Endodermal cell (in vitro differentiated cells): Measurements from ENCODE around the gene GPC6. TPM values are rescaled to one million over a fixed set of nuclear protein-coding genes. Genes with fewer than 3 reads are reported as not detected.

Experiments
- DNase-seq: peaks from one replicate; pipeline ENCODE4 v3.0.0-alpha.2; 2017
- H3K27ac ChIP-seq: 2 replicates; pipeline ENCODE4 v1.5.1; 2013; ENCODE audit warnings: mild to moderate bottlenecking, low read depth, low read length, moderate library complexity
- H3K27me3 ChIP-seq: 2 replicates; pipeline ENCODE4 v1.6.1; 2013; ENCODE audit warnings: mild to moderate bottlenecking, low read length, moderate library complexity; ENCODE audit not compliant: insufficient read depth, control insufficient read depth, poor library complexity, severe bottlenecking
- H3K36me3 ChIP-seq: 2 replicates; pipeline ENCODE4 v1.7.0; 2013; ENCODE audit warnings: mild to moderate bottlenecking, low read length, moderate library complexity; ENCODE audit not compliant: control insufficient read depth, insufficient read depth
- H3K4me1 ChIP-seq: one replicate; pipeline ENCODE4 v1.7.0; 2013; ENCODE audit warnings: low read length; ENCODE audit not compliant: control insufficient read depth, insufficient read depth
- H3K4me3 ChIP-seq: 2 replicates; pipeline ENCODE4 v1.5.1; 2013; ENCODE audit warnings: mild to moderate bottlenecking, low read length, moderate library complexity
- H3K9ac ChIP-seq: 2 replicates; pipeline ENCODE4 v1.6.1; 2013; ENCODE audit warnings: mild to moderate bottlenecking, low read length, moderate library complexity; ENCODE audit not compliant: poor library complexity, severe bottlenecking; ENCODE audit errors: extremely low read depth
- H3K9me3 ChIP-seq: 2 replicates; pipeline ENCODE4 v1.6.1; 2013; ENCODE audit warnings: mild to moderate bottlenecking, low read length, moderate library complexity; ENCODE audit not compliant: control insufficient read depth
- H3K27ac Mint-ChIP-seq: 2 replicates; pipeline ENCODE4 v1.8.0; 2020; ENCODE audit warnings: mixed read lengths
- H3K27me3 Mint-ChIP-seq: 2 replicates; pipeline ENCODE4 v1.8.0; 2021; ENCODE audit warnings: mild to moderate bottlenecking, mixed read lengths; ENCODE audit not compliant: insufficient read depth
- H3K36me3 Mint-ChIP-seq: 2 replicates; pipeline ENCODE4 v1.8.0; 2020; ENCODE audit warnings: low read depth, mixed read lengths
- H3K4me1 Mint-ChIP-seq: 2 replicates; pipeline ENCODE4 v1.8.0; 2020; ENCODE audit warnings: mixed read lengths
- H3K4me3 Mint-ChIP-seq: 2 replicates; pipeline ENCODE4 v1.8.0; 2020; ENCODE audit warnings: mild to moderate bottlenecking, moderate library complexity, mixed read lengths
- H3K9me3 Mint-ChIP-seq: 2 replicates; pipeline ENCODE4 v1.8.0; 2020; ENCODE audit warnings: mild to moderate bottlenecking, mixed read lengths
- CTCF ChIP-seq: fragments of 200-600 bp; sonication (generic); conservative IDR thresholded peaks from 2 replicates; pipeline ENCODE4 v1.5.0; 2021; ENCODE audit warnings: antibody characterized with exemption, mild to moderate bottlenecking
- WGBS, 2 experiments: methylation state at CpG; one replicate each; pipeline versions ENCODE4 v1.1.5 to v1.1.7; 2013; ENCODE audit warnings: missing lambda C conversion rate in 2 of 2, mixed read lengths in 1 of 2; ENCODE audit not compliant: insufficient coverage in 1 of 2, insufficient read length in 1 of 2; 5-methylcytosine and 5-hydroxymethylcytosine counted together
- total RNA-seq, 2 donors: library from RNA; stranded (reverse); fragmentation: NEBNext Ultra II Directional in 1 of 2; extraction: Animal tissue kit (Norgen Biotek cat#: 25700) in 1 of 2; gene quantifications; 2 replicates in 1 of 2; 3 replicates in 1 of 2; pipeline ENCODE4 v1.2.1, GENCODE V29; 2021

The GPC6 gene
- total RNA-seq, 2 donors from 2014 or later = 69.6 to 80.4 TPM

DNA sequence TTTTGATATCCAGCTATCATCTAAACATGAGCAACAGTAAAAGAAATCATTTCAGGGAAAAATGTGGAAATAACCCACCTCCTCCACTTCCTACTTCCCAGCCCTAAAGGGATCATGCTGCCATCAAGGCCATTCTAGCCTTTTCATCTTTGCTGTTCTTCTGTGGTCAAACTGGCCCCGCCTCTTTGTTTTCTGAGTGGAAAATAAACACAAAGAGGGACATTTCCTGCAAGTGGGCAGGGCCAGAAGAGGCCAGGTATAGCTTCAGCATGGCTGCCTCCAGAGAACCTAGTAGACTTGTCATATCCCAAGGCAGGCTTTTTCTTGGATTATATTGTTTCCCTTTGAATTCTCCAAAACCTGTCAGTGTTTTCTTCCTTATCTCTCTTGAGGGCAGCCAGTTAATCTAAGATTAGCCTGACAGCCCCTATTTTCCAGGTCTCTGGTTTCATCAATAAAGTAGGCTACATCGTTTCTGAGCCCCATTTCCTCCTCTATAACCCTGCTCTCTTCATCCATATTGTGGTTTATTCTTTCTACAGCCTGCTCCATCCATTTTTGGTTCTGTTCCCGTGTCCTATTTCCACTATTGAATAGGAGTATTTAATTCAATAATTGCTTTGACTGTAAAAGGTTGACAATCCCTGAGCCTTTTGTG, 117.6 kb downstream of the GPC6 start:
- H3K4me3 Mint-ChIP-seq = no peak overlapping the region
- Histone ChIP-seq H3K9ac (no peak overlapping the region), H3K27ac (no peak overlapping the region), H3K4me3 (peak overlapping the region; percentile 59), H3K9me3 (peaks cover 37% of the 10 kb centered on the region), H3K27me3 (no peaks in the 10 kb centered on the region), H3K4me1 (peaks cover 6% of the 10 kb centered on the region), H3K36me3 (peaks cover 16% of the 10 kb centered on the region)
- H3K27ac Mint-ChIP-seq = no peak overlapping the region
- H3K4me1 Mint-ChIP-seq = peaks cover 24% of the 10 kb centered on the region
- peaks cover 26% of the 10 kb centered on the region for H3K36me3 Mint-ChIP-seq
- DNase-seq = no peak
- peaks cover 27% of the 10 kb centered on the region for H3K9me3 Mint-ChIP-seq
- 83 to 90% methylated on average over 2 to 3 of the region's 3 CpGs for WGBS, 2 experiments
- no peaks in the 10 kb centered on the region for H3K27me3 Mint-ChIP-seq
- TF ChIP-seq CTCF = no peak

- Histone ChIP-seq H3K36me3 (peaks cover 11% of the 10 kb centered on the region), H3K27ac (no peak overlapping the region), H3K4me3 (peak overlapping the region; percentile 59), H3K9ac (no peak overlapping the region), H3K4me1 (peaks cover 6% of the 10 kb centered on the region), H3K9me3 (peaks cover 32% of the 10 kb centered on the region), H3K27me3 (no peaks in the 10 kb centered on the region)
- Mint-ChIP-seq H3K4me3 (no peak overlapping the region), H3K27ac (no peak overlapping the region), H3K36me3 (peaks cover 26% of the 10 kb centered on the region), H3K27me3 (no peaks in the 10 kb centered on the region), H3K9me3 (peaks cover 27% of the 10 kb centered on the region), H3K4me1 (peaks cover 24% of the 10 kb centered on the region)
- DNase-seq = no peak
- no peak for TF ChIP-seq CTCF
Measured at GRCh38 chr13:93345024-93345423, 118.4 kb downstream of the GPC6 start.

GRCh38 chr13:93345770-93346169, 119.2 kb downstream of the GPC6 start:
- H3K27ac Mint-ChIP-seq = no peak overlapping the region
- Histone ChIP-seq H3K27ac (peak overlapping the region; percentile 42), H3K9me3 (peaks cover 31% of the 10 kb centered on the region), H3K9ac (no peak overlapping the region), H3K27me3 (no peaks in the 10 kb centered on the region), H3K4me1 (peaks cover 6% of the 10 kb centered on the region), H3K4me3 (no peak overlapping the region), H3K36me3 (peaks cover 9% of the 10 kb centered on the region)
- H3K4me1 Mint-ChIP-seq = peaks cover 24% of the 10 kb centered on the region
- no peaks in the 10 kb centered on the region for H3K27me3 Mint-ChIP-seq
- WGBS, 2 experiments = 67 to 90% methylated on average over 1 to 2 of the region's 2 CpGs
- DNase-seq = no peak
- TF ChIP-seq CTCF = no peak
- peaks cover 23% of the 10 kb centered on the region for H3K36me3 Mint-ChIP-seq
- no peak overlapping the region for H3K4me3 Mint-ChIP-seq
- H3K9me3 Mint-ChIP-seq = peaks cover 26% of the 10 kb centered on the region
